ENCODE measurements around the gene DISC1.
A peak's percentile ranks its signal among the peaks of the same experiment; 100 is the strongest.
"Not testable (repeated sequence)": the region's sequence is repeated elsewhere in the genome, so short reads cannot be mapped to it uniquely, and the experiment has no call there.

The DISC1 gene

DNA sequence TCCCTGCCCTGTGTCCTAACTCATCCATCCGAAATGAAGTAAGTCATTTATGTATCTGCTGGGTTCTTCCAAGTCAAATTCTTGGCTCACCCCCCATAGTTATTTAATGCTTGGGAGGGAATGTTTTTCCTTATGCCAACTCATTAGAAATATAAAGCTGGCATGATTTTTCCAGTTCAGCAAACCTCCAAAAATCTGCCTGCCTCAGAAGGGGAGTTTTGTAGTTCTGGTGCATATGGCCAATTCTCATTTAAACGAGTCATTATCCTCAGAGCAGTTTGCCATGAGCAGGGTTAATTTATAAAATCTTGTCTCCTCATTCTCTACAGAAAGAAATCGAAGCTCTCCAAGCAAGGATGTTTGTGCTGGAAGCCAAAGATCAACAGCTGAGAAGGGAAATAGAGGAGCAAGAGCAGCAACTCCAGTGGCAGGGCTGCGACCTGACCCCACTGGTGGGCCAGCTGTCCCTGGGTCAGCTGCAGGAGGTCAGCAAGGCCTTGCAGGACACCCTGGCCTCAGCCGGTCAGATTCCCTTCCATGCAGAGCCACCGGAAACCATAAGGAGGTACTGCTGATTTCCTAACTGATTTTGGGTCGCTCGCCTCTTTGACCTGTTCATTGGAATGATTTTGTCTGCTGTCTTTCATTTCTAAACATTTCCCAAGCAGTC is 144.1 kb downstream of the DISC1 start:
- no peak overlapping the region for H3K27ac ChIP-seq (ENCODE audit: low read depth, low read length)
- H3K27me3 ChIP-seq (ENCODE audit: control insufficient read depth in 5 of 5, insufficient read depth in 4 of 5, low read length in 5 of 5) = no peaks in the 10 kb centered on the region
- H3K9me3 ChIP-seq (ENCODE audit: control insufficient read depth in 5 of 5, low read length in 5 of 5) = no peaks in the 10 kb centered on the region
- no peak overlapping the region for H3K4me3 ChIP-seq (ENCODE audit: low read depth in 1 of 5, low read length in 5 of 5)
- H3K9ac ChIP-seq (ENCODE audit: low read length in 5 of 5) = no peak overlapping the region
- peaks cover 0 to 19% (median 9%) of the 10 kb centered on the region in 5 donors for H3K36me3 ChIP-seq (ENCODE audit: control insufficient read depth in 5 of 5, insufficient read depth in 5 of 5, low read length in 5 of 5)
- H3K4me1 ChIP-seq (ENCODE audit: control insufficient read depth in 5 of 5, insufficient read depth in 5 of 5, low read length in 5 of 5) = no peaks in the 10 kb centered on the region

DNA sequence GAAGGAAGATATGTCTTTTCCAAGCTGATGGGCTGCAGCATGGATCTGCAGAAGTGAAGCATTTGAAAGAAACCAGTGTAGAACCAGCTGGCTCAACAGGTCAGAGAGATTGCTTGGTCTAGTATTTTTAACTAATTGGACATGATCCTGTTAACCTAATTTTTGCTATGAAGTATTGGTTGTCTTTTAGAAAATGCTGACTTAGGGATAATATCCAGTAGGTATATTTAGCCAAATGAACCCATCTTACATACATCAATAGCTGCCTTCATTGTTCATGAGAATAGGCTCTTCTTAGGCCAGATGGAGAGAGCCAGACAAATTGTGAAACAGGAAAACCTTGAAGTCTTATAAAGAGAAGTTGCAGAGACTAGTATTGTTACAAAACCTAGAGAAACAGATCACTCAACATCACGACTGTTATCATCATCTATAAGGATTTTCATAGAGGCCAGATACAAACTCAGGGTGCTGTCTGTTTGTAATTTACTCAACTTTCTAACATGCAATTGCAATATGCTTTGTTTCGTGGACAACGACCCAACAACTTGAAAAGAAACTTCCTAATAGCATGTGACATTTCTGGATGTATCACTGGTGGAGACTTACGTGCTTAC is 148.2 kb downstream of the DISC1 start:
- peaks cover 0 to 17% (median 9%) of the 10 kb centered on the region in 5 donors for H3K36me3 ChIP-seq (ENCODE audit: control insufficient read depth in 5 of 5, insufficient read depth in 5 of 5, low read length in 5 of 5)
- H3K9me3 ChIP-seq (ENCODE audit: control insufficient read depth in 5 of 5, low read length in 5 of 5) = no peaks in the 10 kb centered on the region
- H3K4me1 ChIP-seq (ENCODE audit: control insufficient read depth in 5 of 5, insufficient read depth in 5 of 5, low read length in 5 of 5) = peaks cover 0 to 30% (median 16%) of the 10 kb centered on the region in 5 donors
- H3K27ac ChIP-seq (ENCODE audit: low read depth, low read length) = no peak overlapping the region
- no peaks in the 10 kb centered on the region for H3K27me3 ChIP-seq (ENCODE audit: control insufficient read depth in 5 of 5, insufficient read depth in 4 of 5, low read length in 5 of 5)
- H3K4me3 ChIP-seq (ENCODE audit: low read depth in 1 of 5, low read length in 5 of 5) = no peak overlapping the region
- H3K9ac ChIP-seq (ENCODE audit: low read length in 5 of 5) = no peak overlapping the region

DNA sequence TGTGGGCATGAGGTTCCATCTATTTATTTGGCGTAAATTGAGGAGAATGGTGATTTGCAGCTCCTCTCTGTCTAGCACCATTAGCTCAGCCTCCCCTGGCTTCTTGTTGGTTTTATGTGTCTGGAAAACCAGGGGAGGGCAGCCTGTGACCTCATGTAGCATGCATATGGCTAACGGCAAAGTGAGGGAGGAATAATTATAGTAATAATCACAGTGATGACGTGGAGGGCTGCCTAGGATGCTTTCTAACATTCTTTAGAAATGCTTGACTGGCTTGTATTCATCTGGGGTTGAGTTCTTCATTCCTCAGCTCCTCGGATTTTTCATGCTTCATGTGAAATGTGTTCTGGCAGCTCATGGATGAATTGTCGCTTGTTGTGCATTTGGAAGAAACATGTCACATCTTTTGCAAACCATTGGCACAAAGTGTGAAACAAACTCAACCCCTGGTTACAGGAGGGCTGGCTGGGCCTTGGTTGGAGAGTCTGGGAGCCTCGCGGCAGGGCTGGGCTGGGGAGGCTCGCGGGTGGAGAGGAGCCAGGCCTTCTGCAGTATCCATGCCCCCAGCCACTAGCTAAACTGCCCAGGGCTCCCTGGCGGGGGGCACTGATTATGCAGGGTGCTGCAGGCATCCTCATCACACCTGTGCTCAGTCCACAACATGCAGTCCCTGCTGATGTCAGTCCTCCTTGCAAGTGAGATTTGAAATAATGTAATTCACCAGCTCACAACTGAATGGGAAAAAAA is 149.6 kb downstream of the DISC1 start:
- H3K27me3 ChIP-seq (ENCODE audit: control insufficient read depth in 5 of 5, insufficient read depth in 4 of 5, low read length in 5 of 5) = no peaks in the 10 kb centered on the region
- peaks cover 0 to 30% (median 16%) of the 10 kb centered on the region in 5 donors for H3K4me1 ChIP-seq (ENCODE audit: control insufficient read depth in 5 of 5, insufficient read depth in 5 of 5, low read length in 5 of 5)
- no peak overlapping the region for H3K9ac ChIP-seq (ENCODE audit: low read length in 5 of 5)
- H3K9me3 ChIP-seq (ENCODE audit: control insufficient read depth in 5 of 5, low read length in 5 of 5) = no peaks in the 10 kb centered on the region
- no peak overlapping the region for H3K4me3 ChIP-seq (ENCODE audit: low read depth in 1 of 5, low read length in 5 of 5)
- H3K27ac ChIP-seq (ENCODE audit: low read depth, low read length) = no peak overlapping the region
- peaks cover 0 to 10% (median 8%) of the 10 kb centered on the region in 5 donors for H3K36me3 ChIP-seq (ENCODE audit: control insufficient read depth in 5 of 5, insufficient read depth in 5 of 5, low read length in 5 of 5)

DNA sequence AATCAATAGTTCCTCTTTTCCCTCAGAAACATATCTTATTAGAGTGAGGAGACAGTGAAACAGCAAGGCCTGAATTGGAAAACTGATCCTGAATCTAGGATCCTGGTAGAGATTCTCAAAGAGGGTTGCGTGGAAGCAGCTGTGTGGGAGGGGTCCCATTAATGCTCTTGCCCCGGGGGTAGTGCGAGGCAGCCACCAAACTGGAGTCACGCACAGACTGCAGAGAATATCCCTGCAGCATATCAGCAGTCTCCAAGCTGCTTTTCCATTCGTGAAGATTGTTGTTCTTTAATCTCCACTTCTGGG is 150.1 kb downstream of the DISC1 start:
- peaks cover 0 to 33% (median 17%) of the 10 kb centered on the region in 5 donors for H3K4me1 ChIP-seq (ENCODE audit: control insufficient read depth in 5 of 5, insufficient read depth in 5 of 5, low read length in 5 of 5)
- H3K27ac ChIP-seq (ENCODE audit: low read depth, low read length) = no peak overlapping the region
- peaks cover 0 to 7% (median 6%) of the 10 kb centered on the region in 5 donors for H3K36me3 ChIP-seq (ENCODE audit: control insufficient read depth in 5 of 5, insufficient read depth in 5 of 5, low read length in 5 of 5)
- H3K9me3 ChIP-seq (ENCODE audit: control insufficient read depth in 5 of 5, low read length in 5 of 5) = no peaks in the 10 kb centered on the region
- H3K9ac ChIP-seq (ENCODE audit: low read length in 5 of 5) = no peak overlapping the region
- H3K4me3 ChIP-seq (ENCODE audit: low read depth in 1 of 5, low read length in 5 of 5) = no peak overlapping the region
- H3K27me3 ChIP-seq (ENCODE audit: control insufficient read depth in 5 of 5, insufficient read depth in 4 of 5, low read length in 5 of 5) = no peaks in the 10 kb centered on the region

DNA sequence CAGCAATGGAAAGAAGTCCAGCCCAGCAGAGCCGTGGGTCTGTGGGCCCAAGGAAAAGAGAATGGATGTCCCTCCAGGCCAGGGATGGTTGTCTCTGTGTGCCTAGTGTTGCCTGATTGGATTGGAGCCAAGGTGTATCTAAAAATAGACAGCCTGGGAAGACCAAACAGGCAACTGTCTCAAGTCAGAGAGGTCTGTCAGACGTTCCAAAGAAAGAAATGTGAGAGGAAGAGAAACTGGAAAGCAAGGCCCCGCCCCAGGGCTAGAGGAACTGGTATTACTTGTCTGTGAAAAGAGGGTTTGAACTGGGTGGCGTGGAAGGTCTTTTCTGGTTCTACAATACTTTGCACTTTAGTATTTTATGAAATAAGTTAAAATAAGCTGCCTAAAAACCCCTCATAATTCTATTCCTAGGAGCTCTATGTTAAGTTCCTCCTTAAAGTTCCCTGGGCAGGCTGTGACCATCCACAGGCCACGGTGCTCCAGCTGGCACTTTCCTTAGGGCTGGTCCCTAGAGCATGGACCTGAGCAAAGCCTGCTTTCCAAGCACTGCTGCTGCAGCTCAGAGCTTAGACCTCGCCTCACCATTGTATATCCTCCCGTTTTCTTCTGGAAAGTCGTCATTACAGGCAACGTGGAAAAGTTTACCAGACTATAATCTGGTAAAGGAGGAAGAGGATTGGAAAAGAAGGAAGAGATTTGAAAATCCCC is 151.6 kb downstream of the DISC1 start:
- no peak overlapping the region for H3K27ac ChIP-seq (ENCODE audit: low read depth, low read length)

DNA sequence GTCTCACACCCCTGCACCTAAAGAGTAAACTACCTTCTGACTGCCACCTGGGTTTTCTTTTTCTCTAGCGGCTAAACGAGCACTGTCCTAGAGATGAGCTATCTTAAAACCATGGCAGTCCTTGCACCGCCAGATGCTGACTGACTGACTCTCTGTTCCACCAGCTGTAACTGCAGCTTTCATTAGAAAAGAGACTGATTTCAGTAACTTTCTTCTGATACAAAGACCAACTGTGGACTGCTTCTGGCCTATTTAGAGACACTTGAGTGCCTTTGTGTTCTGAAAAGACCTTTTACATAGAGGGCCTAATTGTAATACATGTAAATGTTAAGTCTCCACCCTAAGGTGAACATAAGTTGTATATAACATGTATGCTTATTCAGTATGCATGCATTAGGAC is 152.5 kb downstream of the DISC1 start:
- Histone ChIP-seq H3K36me3 (ENCODE audit: control insufficient read depth in 5 of 5, insufficient read depth in 5 of 5, low read length in 5 of 5) (peaks cover 0 to 2% (median 0%) of the 10 kb centered on the region in 5 donors), H3K9ac (ENCODE audit: low read length in 5 of 5) (no peak overlapping the region), H3K9me3 (ENCODE audit: control insufficient read depth in 5 of 5, low read length in 5 of 5) (no peaks in the 10 kb centered on the region), H3K27ac (ENCODE audit: low read depth, low read length) (no peak overlapping the region), H3K4me1 (ENCODE audit: control insufficient read depth in 5 of 5, insufficient read depth in 5 of 5, low read length in 5 of 5) (peaks cover 0 to 38% (median 20%) of the 10 kb centered on the region in 5 donors), H3K27me3 (ENCODE audit: control insufficient read depth in 5 of 5, insufficient read depth in 4 of 5, low read length in 5 of 5) (no peaks in the 10 kb centered on the region), H3K4me3 (ENCODE audit: low read depth in 1 of 5, low read length in 5 of 5) (no peak overlapping the region)

More for the DNA sequence above, 151.6 kb downstream of the DISC1 start:
- Histone ChIP-seq H3K27me3 (ENCODE audit: control insufficient read depth in 5 of 5, insufficient read depth in 4 of 5, low read length in 5 of 5) (no peaks in the 10 kb centered on the region), H3K36me3 (ENCODE audit: control insufficient read depth in 5 of 5, insufficient read depth in 5 of 5, low read length in 5 of 5) (peaks cover 0 to 2% (median 0%) of the 10 kb centered on the region in 5 donors), H3K4me1 (ENCODE audit: control insufficient read depth in 5 of 5, insufficient read depth in 5 of 5, low read length in 5 of 5) (peaks cover 0 to 38% (median 20%) of the 10 kb centered on the region in 5 donors), H3K9ac (ENCODE audit: low read length in 5 of 5) (peak overlapping the region in 1 of 5 donors; percentile 8), H3K4me3 (ENCODE audit: low read depth in 1 of 5, low read length in 5 of 5) (no peak overlapping the region), H3K9me3 (ENCODE audit: control insufficient read depth in 5 of 5, low read length in 5 of 5) (no peaks in the 10 kb centered on the region)

DNA sequence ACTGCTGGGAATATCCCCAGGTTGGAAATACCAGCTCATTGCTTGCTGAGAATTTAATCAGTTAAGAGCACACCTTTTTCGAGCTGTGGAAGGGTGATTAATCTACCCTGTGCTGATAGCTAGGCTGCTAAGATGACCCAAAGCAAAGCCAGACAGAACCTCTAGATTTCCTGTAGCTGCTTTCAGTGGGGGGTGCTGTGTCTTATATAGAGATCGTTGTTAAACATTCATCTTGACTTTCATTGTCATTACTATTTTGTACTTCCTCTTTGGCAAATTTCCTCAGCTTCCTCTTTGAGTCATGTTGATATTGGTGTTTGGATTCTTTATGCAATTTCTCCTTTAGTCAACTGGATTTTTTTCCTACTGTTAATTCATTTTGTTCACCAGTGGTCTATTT is 155.3 kb downstream of the DISC1 start:
- Histone ChIP-seq H3K9me3 (ENCODE audit: control insufficient read depth in 5 of 5, low read length in 5 of 5) (no peaks in the 10 kb centered on the region), H3K4me3 (ENCODE audit: low read depth in 1 of 5, low read length in 5 of 5) (no peak overlapping the region), H3K27ac (ENCODE audit: low read depth, low read length) (no peak overlapping the region), H3K27me3 (ENCODE audit: control insufficient read depth in 5 of 5, insufficient read depth in 4 of 5, low read length in 5 of 5) (no peaks in the 10 kb centered on the region), H3K36me3 (ENCODE audit: control insufficient read depth in 5 of 5, insufficient read depth in 5 of 5, low read length in 5 of 5) (no peaks in the 10 kb centered on the region), H3K9ac (ENCODE audit: low read length in 5 of 5) (no peak overlapping the region), H3K4me1 (ENCODE audit: control insufficient read depth in 5 of 5, insufficient read depth in 5 of 5, low read length in 5 of 5) (peaks cover 0 to 31% (median 18%) of the 10 kb centered on the region in 5 donors)

DNA sequence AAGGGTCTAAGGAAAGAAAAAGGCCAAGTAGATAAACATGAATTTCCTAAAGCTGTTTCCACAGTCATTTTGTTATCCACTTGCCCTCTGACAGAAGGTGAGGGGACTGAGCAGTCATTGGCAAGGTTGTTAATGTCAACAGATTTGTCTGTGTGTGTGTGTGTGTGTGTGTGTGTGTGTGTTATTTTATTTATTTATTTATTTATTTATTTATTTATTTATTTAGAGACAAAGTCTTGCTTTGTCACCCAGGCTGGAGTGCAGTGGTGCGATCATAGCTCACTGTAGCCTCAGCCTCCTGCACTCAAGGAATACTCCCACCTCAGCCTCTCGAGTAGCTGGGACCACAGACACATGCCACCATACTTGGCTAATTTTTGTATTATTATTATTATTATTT is 158.5 kb downstream of the DISC1 start:
- H3K9ac ChIP-seq (ENCODE audit: low read length in 5 of 5); H3K4me3 ChIP-seq (ENCODE audit: low read depth in 1 of 5, low read length in 5 of 5); H3K4me1 ChIP-seq (ENCODE audit: control insufficient read depth in 5 of 5, insufficient read depth in 5 of 5, low read length in 5 of 5); H3K36me3 ChIP-seq (ENCODE audit: control insufficient read depth in 5 of 5, insufficient read depth in 5 of 5, low read length in 5 of 5); H3K27ac ChIP-seq (ENCODE audit: low read depth, low read length); H3K27me3 ChIP-seq (ENCODE audit: control insufficient read depth in 5 of 5, insufficient read depth in 4 of 5, low read length in 5 of 5); H3K9me3 ChIP-seq (ENCODE audit: control insufficient read depth in 5 of 5, low read length in 5 of 5): not testable (repeated sequence)

DNA sequence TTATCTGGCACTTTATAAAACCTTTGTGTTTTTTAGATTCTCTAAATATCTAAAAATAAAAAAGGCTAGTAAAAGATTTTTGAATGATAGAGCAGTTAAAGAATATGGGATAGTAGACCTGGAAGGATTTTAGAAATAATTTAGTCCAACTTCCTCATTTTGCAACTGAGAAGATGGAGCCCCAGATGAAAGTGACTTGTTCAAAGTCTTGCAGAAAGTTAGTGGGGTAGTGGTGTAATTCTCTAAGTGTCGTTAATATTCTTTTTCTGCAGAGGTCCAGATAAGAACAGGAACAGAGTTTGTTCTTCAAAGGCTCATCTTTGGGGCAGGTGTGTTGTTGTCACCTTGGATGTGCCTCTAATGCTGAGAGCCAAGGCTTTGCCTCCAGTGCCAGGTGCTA is 159.5 kb downstream of the DISC1 start:
- Histone ChIP-seq H3K4me1 (ENCODE audit: control insufficient read depth in 5 of 5, insufficient read depth in 5 of 5, low read length in 5 of 5) (peaks cover 0 to 7% (median 4%) of the 10 kb centered on the region in 5 donors), H3K4me3 (ENCODE audit: low read depth in 1 of 5, low read length in 5 of 5) (no peak overlapping the region), H3K9ac (ENCODE audit: low read length in 5 of 5) (no peak overlapping the region), H3K27ac (ENCODE audit: low read depth, low read length) (no peak overlapping the region), H3K36me3 (ENCODE audit: control insufficient read depth in 5 of 5, insufficient read depth in 5 of 5, low read length in 5 of 5) (no peaks in the 10 kb centered on the region), H3K27me3 (ENCODE audit: control insufficient read depth in 5 of 5, insufficient read depth in 4 of 5, low read length in 5 of 5) (no peaks in the 10 kb centered on the region), H3K9me3 (ENCODE audit: control insufficient read depth in 5 of 5, low read length in 5 of 5) (no peaks in the 10 kb centered on the region)

DNA sequence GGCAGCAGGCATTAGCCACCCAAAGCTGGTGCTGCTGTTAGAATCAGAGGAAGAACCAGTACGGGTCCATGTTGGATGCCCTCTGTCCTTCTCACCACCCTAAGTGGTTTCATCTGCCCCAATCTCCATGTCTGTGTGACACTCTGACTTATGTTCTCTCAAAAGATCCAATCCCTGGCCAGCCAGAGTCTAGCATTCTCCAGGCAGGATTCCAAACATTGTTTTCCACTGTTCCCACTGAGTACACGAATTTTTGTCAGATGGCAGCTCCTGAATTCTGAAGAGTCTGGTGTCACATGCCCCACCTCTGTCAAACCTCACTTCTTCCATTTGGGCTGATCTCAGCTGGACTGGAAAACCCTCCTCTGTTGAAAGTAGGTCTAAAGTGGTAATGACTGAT is 166.0 kb downstream of the DISC1 start:
- H3K27ac ChIP-seq (ENCODE audit: low read depth, low read length) = no peak overlapping the region
- peaks cover 0 to 3% (median 0%) of the 10 kb centered on the region in 5 donors for H3K36me3 ChIP-seq (ENCODE audit: control insufficient read depth in 5 of 5, insufficient read depth in 5 of 5, low read length in 5 of 5)
- peaks cover 0 to 21% (median 0%) of the 10 kb centered on the region in 5 donors for H3K4me1 ChIP-seq (ENCODE audit: control insufficient read depth in 5 of 5, insufficient read depth in 5 of 5, low read length in 5 of 5)
- no peaks in the 10 kb centered on the region for H3K9me3 ChIP-seq (ENCODE audit: control insufficient read depth in 5 of 5, low read length in 5 of 5)
- no peak overlapping the region for H3K9ac ChIP-seq (ENCODE audit: low read length in 5 of 5)
- H3K4me3 ChIP-seq (ENCODE audit: low read depth in 1 of 5, low read length in 5 of 5) = no peak overlapping the region
- H3K27me3 ChIP-seq (ENCODE audit: control insufficient read depth in 5 of 5, insufficient read depth in 4 of 5, low read length in 5 of 5) = no peaks in the 10 kb centered on the region

All from subcutaneous abdominal adipose tissue (tissue), 5 donors.